Kidney epithelial cell (primary cell): ENCODE results near the gene CDC34. TPM values are rescaled to one million over a fixed set of nuclear protein-coding genes. Genes with fewer than 3 reads are reported as not detected.

Source experiments
- DNase-seq: peaks from one replicate; pipeline ENCODE4 v3.0.0-alpha.2; 2010; ENCODE audit warnings: low read depth
- H3K27me3 ChIP-seq: 2 replicates; pipeline ENCODE4 v1.6.0; 2011; ENCODE audit warnings: low read length; ENCODE audit not compliant: control insufficient read depth, insufficient read depth
- H3K36me3 ChIP-seq: 2 replicates; pipeline ENCODE4 v1.5.1; 2011; ENCODE audit warnings: low read length; ENCODE audit not compliant: control insufficient read depth, insufficient read depth
- H3K4me3 ChIP-seq: 2 replicates; pipeline ENCODE4 v1.5.1; 2011; ENCODE audit warnings: low read depth, mild to moderate bottlenecking, control low read depth, low read length
- total RNA-seq: library from RNA; depleted of rRNA; stranded (reverse); fragments of >200 nt; gene quantifications from 2 replicates; pipeline ENCODE4 v1.2.3, GENCODE V29; 2015
- TF ChIP-seq, protein P1 (sequence below): IDR thresholded peaks from 2 replicates; pipeline ENCODE4 v1.5.1; 2011; ENCODE audit warnings: mild to moderate bottlenecking, moderate library complexity, low read length, control low read depth, inconsistent platforms; ENCODE audit not compliant: insufficient read depth, poor library complexity, severe bottlenecking

Gene CDC34
- total RNA-seq, 1 donor from 2014 or later: 194 TPM

- H3K4me3 ChIP-seq: no peak overlapping the region
- H3K27me3 ChIP-seq: peaks cover 4% of the 10 kb centered on the region
- DNase-seq: no peak
- TF ChIP-seq, protein P1, sequence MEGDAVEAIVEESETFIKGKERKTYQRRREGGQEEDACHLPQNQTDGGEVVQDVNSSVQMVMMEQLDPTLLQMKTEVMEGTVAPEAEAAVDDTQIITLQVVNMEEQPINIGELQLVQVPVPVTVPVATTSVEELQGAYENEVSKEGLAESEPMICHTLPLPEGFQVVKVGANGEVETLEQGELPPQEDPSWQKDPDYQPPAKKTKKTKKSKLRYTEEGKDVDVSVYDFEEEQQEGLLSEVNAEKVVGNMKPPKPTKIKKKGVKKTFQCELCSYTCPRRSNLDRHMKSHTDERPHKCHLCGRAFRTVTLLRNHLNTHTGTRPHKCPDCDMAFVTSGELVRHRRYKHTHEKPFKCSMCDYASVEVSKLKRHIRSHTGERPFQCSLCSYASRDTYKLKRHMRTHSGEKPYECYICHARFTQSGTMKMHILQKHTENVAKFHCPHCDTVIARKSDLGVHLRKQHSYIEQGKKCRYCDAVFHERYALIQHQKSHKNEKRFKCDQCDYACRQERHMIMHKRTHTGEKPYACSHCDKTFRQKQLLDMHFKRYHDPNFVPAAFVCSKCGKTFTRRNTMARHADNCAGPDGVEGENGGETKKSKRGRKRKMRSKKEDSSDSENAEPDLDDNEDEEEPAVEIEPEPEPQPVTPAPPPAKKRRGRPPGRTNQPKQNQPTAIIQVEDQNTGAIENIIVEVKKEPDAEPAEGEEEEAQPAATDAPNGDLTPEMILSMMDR: peak; percentile 6
- H3K36me3 ChIP-seq: no peaks in the 10 kb centered on the region
These were observed 12.8 kb upstream of the CDC34 start for GRCh38 chr19:518598-519231.

DNA sequence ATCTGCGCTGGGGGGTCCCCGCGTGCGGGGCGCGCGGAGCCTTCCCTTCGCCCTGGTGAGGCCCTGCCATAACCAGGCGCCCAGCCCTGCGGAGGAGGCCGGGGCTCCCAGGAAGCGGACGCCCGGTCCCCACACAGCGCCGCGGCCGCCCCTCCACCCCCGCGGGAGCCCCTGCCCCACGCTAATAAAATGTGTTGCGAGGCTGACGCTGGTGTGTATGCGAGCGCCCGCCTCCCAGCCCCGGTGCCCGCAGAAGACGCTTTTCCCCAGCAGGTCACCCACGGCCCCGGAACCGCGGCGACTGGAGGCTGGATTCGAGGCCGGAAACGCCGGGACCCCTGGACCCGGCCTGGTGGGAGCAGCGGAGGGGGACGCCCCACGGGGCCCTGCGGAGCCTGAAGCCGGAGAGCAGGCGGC, 12.1 kb upstream of the CDC34 start:
- no peak overlapping the region for H3K4me3 ChIP-seq
- H3K27me3 ChIP-seq: peaks cover 4% of the 10 kb centered on the region
- TF ChIP-seq, protein P1: no peak
- H3K36me3 ChIP-seq: no peaks in the 10 kb centered on the region
- DNase-seq: no peak

DNA sequence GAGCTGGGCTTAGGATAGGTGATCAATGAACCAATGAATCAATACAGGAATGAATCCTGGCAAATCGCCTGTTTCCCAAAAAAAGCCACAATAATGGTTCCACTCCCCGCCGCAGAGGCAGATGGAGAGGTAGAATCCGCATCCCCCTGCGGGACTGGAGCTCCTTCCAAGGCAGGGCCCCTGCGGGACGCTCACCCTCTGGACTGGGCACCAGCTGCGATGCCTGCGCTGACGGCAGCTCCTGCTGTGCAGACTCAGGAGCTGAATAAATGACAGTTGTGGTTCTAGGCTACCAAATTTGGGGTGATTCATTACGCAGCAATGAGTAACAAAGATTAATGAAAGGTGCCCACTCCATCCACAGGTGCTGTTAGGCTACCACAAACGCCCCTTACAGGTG, 8.8 kb upstream of the CDC34 start:
- TF ChIP-seq, protein P1: no peak
- DNase-seq: no peak
- peaks cover 14% of the 10 kb centered on the region for H3K27me3 ChIP-seq

GRCh38 chr19:524062-524674, 7.4 kb upstream of the CDC34 start:
- DNase-seq: no peak
- TF ChIP-seq, protein P1: no peak
- H3K36me3 ChIP-seq: no peaks in the 10 kb centered on the region
- H3K27me3 ChIP-seq: peaks cover 14% of the 10 kb centered on the region
- H3K4me3 ChIP-seq: no peak overlapping the region

More for the DNA sequence above, 8.8 kb upstream of the CDC34 start:
- Histone ChIP-seq H3K4me3 (no peak overlapping the region), H3K36me3 (no peaks in the 10 kb centered on the region)

DNA sequence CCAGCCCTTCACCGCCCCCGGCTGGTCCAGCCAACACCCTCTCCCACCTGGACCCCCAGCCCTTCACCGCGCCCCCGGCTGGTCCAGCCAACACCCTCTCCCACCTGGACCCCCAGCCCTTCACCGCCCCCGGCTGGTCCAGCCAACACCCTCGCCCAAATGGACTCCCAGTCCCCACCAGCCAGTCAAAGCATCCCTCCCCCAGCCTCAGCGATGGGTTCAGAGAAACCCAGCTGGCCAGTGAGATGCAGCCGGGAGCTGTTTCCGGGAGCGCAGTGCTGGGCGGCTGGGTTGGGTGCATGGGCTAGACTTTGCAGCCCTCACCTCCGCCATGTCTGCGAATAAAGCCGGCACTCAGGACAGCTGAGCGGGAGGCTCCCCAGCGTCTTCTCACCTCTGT, 6.5 kb upstream of the CDC34 start:
- TF ChIP-seq, protein P1: no peak
- Histone ChIP-seq H3K36me3 (no peaks in the 10 kb centered on the region), H3K4me3 (no peak overlapping the region), H3K27me3 (peaks cover 10% of the 10 kb centered on the region)
- no peak for DNase-seq
